Stimulated activated naive CD4-positive, alpha-beta T cell treated with Interleukin-2 at 50 U/mL for 16 hours (primary cell): ENCODE data around the gene IL3RA.
"Not testable (repeated sequence)": the region's sequence is repeated elsewhere in the genome, so short reads cannot be mapped to it uniquely, and the experiment has no call there.

ENCODE experiments used
- DNase-seq: peaks from one replicate; lab custom pipeline; 2025; lab: John Stamatoyannopoulos, UW

Gene IL3RA

GRCh38 chrX:1400049-1400448 is 63.5 kb downstream of the IL3RA start:
- DNase-seq: no peak

DNA sequence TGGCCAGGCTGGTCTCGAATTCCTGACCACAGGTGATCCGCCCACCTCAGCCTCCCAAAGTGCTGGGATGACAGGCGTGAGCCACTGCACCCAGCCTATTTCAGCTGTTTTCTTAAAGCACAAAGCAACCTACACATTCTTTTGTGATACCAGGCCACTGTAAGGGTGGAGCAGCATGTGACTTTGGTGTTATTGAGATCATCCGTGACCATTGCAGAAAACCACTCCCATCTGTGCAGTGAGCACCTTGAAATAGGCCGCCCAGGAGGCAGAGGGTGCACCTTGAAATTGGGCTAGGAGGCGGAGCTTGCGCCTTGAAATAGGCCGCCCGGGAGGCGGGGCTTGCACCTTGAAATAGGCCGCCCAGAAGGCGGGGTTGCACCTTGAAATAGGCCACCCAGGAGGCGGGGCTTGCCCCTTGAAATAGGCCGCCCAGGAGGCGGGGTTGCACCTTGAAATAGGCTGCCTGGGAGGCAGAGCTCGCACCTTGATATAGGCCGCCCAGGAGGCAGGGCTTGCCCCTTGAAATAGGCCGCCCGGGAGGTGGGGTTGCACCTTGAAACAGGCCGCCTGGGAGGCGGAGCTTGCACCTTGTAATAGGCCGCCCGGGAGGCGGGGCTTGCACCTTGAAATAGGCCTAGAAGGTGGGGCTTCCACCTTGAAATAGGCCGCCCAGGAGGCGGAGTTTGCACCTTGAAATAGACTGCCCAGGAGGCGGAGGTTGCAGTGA is 64.3 kb downstream of the IL3RA start:
- DNase-seq: no peak

DNA sequence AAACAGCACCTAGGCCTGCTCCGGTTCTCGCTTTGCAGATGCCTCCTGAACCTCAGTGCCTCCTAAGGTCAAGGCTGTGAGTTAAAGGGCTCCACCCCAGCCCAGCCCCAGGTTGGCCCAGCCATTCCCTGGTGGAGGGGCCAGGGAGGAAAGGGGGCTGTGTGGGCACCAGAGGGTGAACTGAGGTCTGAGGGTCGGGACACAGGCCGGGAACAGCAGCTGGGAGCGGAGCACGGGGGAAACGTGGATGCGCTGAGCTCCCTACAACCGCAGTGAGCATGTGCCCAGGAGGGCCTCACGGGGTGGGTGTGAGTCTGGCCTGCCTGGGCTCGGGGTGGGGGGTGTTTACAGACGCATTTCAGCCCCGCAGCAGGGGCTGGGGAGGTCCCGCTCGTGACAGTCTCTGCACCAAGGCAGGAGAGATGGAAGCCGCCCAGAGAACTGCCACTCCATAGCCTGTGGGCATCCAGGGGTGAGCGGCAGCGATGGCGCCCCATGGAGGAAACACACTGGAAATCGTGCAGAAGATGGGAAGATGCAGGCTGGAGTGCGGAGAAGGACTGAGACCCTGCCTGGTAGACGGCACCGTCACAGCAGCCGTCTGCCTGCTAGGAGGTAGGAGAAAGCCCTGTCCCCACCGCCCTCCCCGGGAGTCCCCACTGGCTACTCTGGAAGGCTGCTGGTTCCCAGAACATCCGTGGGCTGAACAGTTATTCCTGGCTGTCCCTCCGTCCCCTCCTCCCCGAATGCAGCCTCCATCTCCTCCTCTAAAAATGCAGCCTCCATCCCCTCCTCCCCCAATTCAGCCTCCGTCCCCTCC is 65.2 kb downstream of the IL3RA start:
- no peak for DNase-seq

DNA sequence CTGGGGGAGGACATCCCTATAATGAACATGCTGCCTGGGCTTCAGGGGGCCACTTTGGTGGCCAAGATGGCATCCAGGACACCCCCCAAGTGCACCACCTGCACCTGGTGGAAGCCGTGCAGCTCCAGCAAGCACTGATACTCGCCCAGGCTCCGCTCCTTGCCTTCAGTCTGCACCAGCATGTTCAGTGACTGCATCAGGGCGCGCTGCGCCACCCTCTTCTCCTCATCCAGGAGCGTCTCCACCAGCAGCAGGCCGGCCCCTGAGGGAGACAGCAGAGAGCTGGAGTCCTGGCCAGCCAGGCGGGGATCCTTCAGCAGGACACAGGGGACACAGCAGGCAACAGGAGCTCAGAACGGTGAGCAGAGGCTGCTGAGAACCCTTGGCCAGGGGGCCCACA is 66.6 kb downstream of the IL3RA start:
- DNase-seq: no peak

- DNase-seq: not testable (repeated sequence)
Measured at GRCh38 chrX:1403867-1404266, 67.3 kb downstream of the IL3RA start.

GRCh38 chrX:1405769-1406168 is 69.2 kb downstream of the IL3RA start:
- not testable (repeated sequence) for DNase-seq

GRCh38 chrX:1407035-1407434 is 70.5 kb downstream of the IL3RA start:
- no peak for DNase-seq

GRCh38 chrX:1411326-1411725 is 74.7 kb downstream of the IL3RA start:
- no peak for DNase-seq

GRCh38 chrX:1412551-1413161 is 76.1 kb downstream of the IL3RA start:
- no peak for DNase-seq

DNA sequence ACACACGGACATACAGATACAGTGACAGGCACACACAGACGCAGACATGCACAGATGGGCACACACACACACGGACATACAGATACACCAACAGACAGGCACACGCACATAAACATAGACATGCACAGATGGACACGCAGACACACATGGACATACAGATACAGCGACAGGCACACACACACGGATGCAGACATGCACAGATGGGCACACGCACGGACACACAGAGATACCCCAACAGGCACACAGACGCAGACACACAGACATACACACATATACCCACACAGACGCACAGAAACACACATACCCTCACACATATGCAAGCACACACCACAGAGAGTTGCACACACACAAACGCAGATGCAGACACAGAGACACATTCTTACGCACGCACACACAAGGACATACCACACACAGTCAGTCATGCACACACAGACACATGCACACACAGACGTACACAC is 79.8 kb downstream of the IL3RA start:
- no peak for DNase-seq

DNA sequence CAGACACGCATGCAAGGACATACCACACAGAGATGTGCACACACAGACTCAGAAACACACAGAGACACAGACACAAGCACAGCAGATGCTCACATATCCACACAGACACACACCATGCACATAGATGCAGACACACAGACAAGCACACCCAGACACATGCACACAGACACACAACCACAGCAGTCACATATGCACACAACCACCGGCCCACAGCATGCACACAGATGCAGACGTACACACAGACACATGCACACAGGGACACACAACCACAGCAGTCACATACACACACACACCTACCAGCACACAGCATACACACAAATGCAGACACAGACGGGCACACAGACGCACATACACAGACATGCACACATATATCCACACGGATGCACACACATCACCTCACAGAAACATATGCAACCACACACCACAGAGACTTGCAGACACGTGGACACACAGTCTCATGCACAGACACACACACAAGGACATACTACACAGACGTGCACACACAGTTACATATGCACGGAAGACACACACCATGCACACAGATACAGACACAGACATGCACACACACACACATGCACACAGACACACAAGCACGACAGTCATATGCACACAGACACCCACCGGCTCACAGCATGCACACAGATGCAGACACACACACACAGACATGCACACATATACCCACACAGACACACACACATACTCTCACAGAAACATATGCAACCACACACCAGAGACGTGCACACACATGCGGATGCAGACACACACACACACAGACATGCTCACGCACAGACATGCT is 80.6 kb downstream of the IL3RA start:
- no peak for DNase-seq

DNA sequence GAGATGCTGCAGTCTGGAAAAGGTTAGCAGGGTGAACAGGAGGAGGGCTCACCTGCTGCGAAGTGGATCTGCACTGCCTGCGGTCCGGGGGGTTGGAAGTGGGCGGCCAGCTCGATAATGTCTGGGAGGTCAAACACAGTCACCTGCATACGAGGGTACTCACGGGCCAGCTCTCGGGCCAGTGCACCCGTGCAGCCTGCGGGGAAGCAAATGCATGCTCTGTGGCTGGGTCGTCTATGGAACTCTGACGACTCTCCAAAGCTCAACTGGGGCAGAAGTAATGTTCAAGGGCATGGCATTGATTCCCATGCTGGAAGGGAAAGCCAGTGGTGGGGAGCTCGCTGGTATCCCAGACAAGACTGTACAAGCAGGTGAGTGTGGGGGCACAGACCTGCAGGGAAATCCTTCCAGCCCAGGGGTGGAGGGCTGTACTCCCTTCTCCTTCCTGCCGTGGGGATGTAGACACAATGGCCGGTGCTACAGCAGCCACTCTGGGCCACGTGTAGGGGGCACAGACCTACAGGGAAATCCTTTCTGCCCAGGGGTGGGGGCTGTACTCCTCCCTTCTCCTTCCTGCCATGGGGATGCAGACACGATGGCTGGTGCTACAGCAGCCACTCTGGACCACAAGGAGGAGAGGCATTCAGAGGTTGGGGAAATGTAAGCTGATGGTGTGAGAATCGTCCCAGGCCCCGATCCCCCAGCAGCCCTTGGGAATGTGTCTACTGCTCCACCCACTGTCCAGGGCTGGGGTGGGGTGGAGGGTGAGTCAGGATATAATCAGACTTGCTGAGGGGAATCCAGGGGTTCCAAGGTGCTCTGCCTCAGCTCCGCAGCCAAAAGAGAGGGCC is 81.6 kb downstream of the IL3RA start:
- DNase-seq: no peak

DNA sequence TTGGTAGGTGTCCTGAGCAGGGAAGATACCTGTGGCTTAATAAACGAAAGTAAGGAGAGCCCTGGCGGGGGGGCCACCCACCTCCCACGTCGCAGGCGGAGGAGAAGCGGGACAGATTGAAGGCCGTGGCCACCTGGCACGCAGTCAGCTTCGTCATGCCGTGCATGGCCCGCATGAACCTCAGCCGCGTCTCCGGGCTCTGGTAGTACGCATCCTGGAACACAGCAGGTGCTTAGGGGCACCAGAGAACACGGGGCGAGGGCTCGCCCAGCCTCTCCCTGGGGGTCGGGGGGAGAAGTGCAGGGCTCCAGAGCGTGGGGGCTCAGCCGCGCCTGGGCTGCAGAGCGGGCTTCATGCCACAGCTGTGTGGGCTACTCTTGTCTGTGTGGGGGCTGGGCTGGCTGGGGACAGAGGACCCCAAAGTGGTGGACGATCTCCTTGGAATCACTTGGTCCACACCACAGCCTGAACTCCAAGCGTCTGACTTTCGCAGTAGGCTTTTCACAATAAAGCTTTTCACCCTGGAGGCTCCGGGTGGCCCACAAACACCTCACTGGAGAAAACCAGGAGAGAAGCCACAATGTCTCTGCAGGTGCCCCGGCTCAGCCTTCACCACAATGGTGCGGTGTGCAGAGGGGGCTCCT is 82.4 kb downstream of the IL3RA start:
- DNase-seq: no peak

DNA sequence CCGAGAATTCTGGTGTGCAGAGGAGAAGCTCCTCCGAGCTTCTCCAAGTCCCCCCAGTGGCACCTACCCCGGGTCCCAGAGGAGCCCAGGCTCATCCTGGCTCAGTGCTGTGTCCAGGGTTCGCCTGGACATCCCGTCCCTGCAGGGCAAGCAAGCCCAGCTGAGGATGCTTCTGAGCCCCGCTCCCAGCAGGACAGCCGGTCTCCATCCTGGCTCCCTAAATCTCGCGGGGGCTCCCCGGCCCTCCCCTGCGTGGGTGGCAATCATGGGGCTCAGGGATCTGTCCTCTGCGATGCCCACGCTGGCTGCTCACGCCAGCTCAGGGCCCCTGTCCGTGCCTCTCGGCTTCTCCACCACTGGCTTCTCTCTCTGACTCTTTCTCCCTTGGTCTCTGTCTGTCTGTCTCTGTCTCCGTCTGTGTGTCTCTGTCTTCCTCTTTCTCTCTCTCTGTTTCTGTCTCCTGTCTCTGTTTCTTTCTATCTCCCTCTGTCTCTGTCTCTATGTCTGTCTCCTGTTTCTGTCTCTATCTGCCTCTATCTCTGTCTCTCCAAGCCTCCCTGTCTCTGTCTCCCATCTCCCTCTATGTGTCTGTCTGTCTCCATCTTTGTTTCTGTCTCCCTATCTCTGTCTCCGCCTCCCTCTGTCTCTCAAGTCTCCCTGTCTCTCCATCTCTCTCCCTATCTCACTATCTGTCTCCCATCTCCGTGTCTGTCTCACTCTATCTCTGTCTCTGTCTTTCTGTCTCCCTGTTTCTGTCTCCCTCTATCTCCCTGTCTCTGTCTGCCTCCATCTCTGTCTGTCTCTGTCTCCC is 83.2 kb downstream of the IL3RA start:
- no peak for DNase-seq

DNA sequence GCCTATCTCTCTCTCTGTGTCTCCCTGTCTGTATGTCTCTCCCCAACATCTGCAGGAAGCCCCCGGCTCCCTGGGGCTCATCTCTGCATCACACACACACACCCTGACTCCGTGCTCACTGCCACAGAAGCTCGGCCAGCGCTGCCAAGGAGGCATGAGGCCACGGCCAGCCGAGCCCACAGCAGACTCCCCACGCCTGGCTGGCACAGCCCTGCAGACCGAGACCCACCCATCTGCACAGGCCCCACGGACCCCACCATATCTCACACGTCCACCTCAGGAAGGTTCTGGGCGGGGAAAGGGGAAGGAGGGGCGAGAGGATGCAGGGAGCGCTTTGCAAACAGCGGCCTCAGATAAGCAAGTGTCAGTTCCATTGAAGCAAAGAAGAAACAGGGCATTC is 83.8 kb downstream of the IL3RA start:
- DNase-seq: no peak

- no peak for DNase-seq
Measured at GRCh38 chrX:1421433-1422134, 85.0 kb downstream of the IL3RA start.

DNA sequence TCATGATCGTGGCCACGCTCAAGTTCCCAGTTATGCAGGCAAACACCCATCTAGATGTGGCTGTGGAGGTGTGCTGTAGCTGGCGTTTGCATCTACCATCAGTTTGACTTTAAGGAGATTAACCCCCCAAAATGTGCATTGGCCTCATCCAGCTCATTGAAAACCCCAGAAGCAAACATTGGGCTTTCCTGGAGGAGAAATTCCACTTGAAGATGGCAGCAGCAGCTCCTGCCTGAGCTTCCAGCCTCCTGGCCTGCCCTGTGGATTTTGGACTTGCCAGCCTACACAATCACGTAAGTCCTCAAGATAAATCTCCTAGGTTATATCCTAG is 85.5 kb downstream of the IL3RA start:
- no peak for DNase-seq

DNA sequence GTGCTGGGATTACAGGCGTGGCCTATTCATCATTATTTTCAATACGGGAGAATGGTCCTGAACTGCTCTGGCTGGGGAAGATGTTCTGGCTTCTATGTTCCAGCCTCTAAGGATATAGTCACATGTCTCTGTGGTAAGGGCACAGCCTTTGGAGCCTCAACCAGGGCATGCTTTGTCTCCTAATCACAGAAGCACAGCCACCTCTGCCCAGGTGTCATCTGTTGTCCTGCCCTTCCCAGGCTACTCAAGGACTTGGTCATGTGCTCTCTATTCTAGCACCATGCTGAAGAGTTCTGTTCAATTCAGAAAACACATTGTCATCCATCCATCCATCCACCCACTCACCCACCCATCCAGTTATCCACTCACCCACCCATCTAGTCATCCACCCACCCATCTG is 86.6 kb downstream of the IL3RA start:
- no peak for DNase-seq

GRCh38 chrX:1424147-1424851 is 87.7 kb downstream of the IL3RA start:
- no peak for DNase-seq
